ENCODE results near the gene GPX5.

DNA sequence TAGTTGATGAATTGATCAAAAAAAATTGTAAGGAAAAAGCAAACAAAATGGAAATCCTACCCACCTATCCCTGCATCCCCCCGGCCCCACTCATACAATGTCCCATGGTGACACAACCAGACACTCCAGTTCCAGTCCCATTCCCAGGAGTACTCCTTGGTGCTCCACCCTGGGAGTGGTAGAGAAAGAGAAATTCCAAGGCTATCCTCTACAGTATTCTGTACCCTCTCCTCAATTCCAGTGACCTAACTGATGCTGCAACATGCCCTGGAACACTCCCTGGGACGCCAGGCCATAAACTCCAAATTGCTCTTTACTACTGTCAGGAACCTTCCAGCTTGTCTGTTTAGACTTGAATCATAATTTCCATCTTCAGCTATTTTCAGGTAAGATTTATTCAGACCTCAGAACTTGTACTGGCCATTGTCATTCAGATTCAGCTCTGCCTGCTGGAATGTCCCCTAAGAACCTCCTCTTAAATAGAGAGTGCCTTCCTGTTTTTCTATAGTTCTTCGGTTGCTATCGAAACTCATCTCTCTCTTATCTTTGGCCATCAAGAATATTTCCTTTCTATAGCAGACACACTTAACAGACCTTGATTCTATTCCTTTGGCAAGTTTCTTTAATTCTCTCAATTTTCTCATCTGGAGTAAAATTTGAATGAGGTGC, 18.7 kb upstream of the GPX5 start:
- TF ChIP-seq, protein P1, sequence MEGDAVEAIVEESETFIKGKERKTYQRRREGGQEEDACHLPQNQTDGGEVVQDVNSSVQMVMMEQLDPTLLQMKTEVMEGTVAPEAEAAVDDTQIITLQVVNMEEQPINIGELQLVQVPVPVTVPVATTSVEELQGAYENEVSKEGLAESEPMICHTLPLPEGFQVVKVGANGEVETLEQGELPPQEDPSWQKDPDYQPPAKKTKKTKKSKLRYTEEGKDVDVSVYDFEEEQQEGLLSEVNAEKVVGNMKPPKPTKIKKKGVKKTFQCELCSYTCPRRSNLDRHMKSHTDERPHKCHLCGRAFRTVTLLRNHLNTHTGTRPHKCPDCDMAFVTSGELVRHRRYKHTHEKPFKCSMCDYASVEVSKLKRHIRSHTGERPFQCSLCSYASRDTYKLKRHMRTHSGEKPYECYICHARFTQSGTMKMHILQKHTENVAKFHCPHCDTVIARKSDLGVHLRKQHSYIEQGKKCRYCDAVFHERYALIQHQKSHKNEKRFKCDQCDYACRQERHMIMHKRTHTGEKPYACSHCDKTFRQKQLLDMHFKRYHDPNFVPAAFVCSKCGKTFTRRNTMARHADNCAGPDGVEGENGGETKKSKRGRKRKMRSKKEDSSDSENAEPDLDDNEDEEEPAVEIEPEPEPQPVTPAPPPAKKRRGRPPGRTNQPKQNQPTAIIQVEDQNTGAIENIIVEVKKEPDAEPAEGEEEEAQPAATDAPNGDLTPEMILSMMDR (IDR thresholded peaks at IDR 0.05; ENCODE audit: insufficient read depth, low read length) = no peak
- TF ChIP-seq, protein P2, sequence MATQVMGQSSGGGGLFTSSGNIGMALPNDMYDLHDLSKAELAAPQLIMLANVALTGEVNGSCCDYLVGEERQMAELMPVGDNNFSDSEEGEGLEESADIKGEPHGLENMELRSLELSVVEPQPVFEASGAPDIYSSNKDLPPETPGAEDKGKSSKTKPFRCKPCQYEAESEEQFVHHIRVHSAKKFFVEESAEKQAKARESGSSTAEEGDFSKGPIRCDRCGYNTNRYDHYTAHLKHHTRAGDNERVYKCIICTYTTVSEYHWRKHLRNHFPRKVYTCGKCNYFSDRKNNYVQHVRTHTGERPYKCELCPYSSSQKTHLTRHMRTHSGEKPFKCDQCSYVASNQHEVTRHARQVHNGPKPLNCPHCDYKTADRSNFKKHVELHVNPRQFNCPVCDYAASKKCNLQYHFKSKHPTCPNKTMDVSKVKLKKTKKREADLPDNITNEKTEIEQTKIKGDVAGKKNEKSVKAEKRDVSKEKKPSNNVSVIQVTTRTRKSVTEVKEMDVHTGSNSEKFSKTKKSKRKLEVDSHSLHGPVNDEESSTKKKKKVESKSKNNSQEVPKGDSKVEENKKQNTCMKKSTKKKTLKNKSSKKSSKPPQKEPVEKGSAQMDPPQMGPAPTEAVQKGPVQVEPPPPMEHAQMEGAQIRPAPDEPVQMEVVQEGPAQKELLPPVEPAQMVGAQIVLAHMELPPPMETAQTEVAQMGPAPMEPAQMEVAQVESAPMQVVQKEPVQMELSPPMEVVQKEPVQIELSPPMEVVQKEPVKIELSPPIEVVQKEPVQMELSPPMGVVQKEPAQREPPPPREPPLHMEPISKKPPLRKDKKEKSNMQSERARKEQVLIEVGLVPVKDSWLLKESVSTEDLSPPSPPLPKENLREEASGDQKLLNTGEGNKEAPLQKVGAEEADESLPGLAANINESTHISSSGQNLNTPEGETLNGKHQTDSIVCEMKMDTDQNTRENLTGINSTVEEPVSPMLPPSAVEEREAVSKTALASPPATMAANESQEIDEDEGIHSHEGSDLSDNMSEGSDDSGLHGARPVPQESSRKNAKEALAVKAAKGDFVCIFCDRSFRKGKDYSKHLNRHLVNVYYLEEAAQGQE (IDR thresholded peaks at IDR 0.05; ENCODE audit: insufficient replicate concordance, low read depth) = no peak

All from HL-60 (cell line).